H1 (cell line): Measurements from ENCODE around the gene ITPR1. TPM values are rescaled to one million over a fixed set of nuclear protein-coding genes. Genes with fewer than 3 reads are reported as not detected.

Source experiments
- CTCF ChIA-PET: fragments of 300-600 bp; sonication (Branson Sonifier 250); formaldehyde crosslinking; loops from one replicate; lab custom pipeline; 2021; ENCODE audit not compliant: partially characterized antibody; lab: Charles Lee
- POLR2A ChIA-PET: fragments of 300-600 bp; sonication (Branson Sonifier 250); formaldehyde crosslinking; loops from one replicate; lab custom pipeline; 2021; ENCODE audit warnings: inconsistent platforms; ENCODE audit not compliant: partially characterized antibody; lab: Charles Lee
- DNase-seq, 2 experiments: peaks; one replicate each; pipeline versions ENCODE4 v3.0.0 to v3.0.0-alpha.2; 2010 to 2022; ENCODE audit warnings: low spot score in 2 of 2, low read depth in 1 of 2, mixed read lengths in 1 of 2
- FAIRE-seq: peaks from 2 replicates; lab custom pipeline; 2011; peaks lifted over from hg19 to GRCh38; lab: Jason Lieb, UNC
- H2AFZ ChIP-seq: 2 replicates; pipeline ENCODE4 v1.8.1; 2012; ENCODE audit warnings: low read length, inconsistent platforms
- H2AK5ac ChIP-seq: 2 replicates; pipeline ENCODE4 v1.6.1; 2013; ENCODE audit warnings: low read depth, low read length
- H2BK120ac ChIP-seq: replicated peaks from 2 replicates; pipeline ENCODE3; 2013; ENCODE audit warnings: low read depth, low read length, inconsistent platforms
- H2BK12ac ChIP-seq: 2 replicates; pipeline ENCODE4 v1.6.1; 2013; ENCODE audit warnings: low read depth, low read length
- H2BK15ac ChIP-seq: 2 replicates; pipeline ENCODE4 v1.6.1; 2013; ENCODE audit warnings: low read length
- H2BK20ac ChIP-seq: 2 replicates; pipeline ENCODE4 v1.6.1; 2013; ENCODE audit warnings: low read length
- H2BK5ac ChIP-seq: 2 replicates; pipeline ENCODE4 v1.6.1; 2013; ENCODE audit warnings: low read depth, low read length
- H3K14ac ChIP-seq: 2 replicates; pipeline ENCODE4 v1.6.1; 2013; ENCODE audit warnings: inconsistent platforms; ENCODE audit not compliant: insufficient read length
- H3K18ac ChIP-seq: 2 replicates; pipeline ENCODE4 v1.6.1; 2013; ENCODE audit warnings: low read length; ENCODE audit errors: extremely low read depth
- H3K23ac ChIP-seq: 2 replicates; pipeline ENCODE4 v1.6.1; 2013; ENCODE audit warnings: inconsistent platforms; ENCODE audit not compliant: insufficient read length
- H3K23me2 ChIP-seq: 2 replicates; pipeline ENCODE4 v1.6.1; 2013; ENCODE audit warnings: low read depth, low read length
- H3K27ac ChIP-seq: 2 replicates; pipeline ENCODE4 v1.6.1; 2011; ENCODE audit warnings: low read depth, low read length, inconsistent platforms
- H3K27me3 ChIP-seq, 4 experiments: replicated peaks in 1 of 4; 1 replicate in 1 of 4; 2 replicates in 3 of 4; pipeline versions ENCODE4 v1.6.1 to v1.8.1; 2011 to 2013; ENCODE audit warnings: low read length in 3 of 4, mild to moderate bottlenecking in 3 of 4, inconsistent platforms in 2 of 4, mixed read lengths in 2 of 4, moderate library complexity in 1 of 4; ENCODE audit not compliant: control insufficient read depth in 3 of 4, insufficient read depth in 3 of 4; ENCODE audit errors: extremely low read depth in 1 of 4
- H3K36me3 ChIP-seq, 4 experiments: 2 replicates each; pipeline versions ENCODE4 v1.6.1 to v1.8.1; 2011 to 2013; ENCODE audit warnings: mild to moderate bottlenecking in 4 of 4, low read length in 3 of 4, moderate library complexity in 2 of 4, control low read depth in 1 of 4, inconsistent platforms in 1 of 4; ENCODE audit not compliant: insufficient read depth in 4 of 4, control insufficient read depth in 2 of 4
- H3K4ac ChIP-seq: replicated peaks from 2 replicates; pipeline ENCODE3; 2013; ENCODE audit warnings: low read length, low read depth, mixed read lengths, inconsistent platforms; ENCODE audit not compliant: insufficient read length
- H3K4me1 ChIP-seq, 4 experiments: replicated peaks in 1 of 4; 1 replicate in 1 of 4; 2 replicates in 3 of 4; pipeline versions ENCODE4 v1.6.1 to v1.8.1; 2011 to 2013; ENCODE audit warnings: low read length in 3 of 4, inconsistent platforms in 2 of 4, mixed read lengths in 1 of 4; ENCODE audit not compliant: insufficient read depth in 4 of 4, control insufficient read depth in 3 of 4
- H3K4me2 ChIP-seq, 2 experiments: 2 replicates each; pipeline versions ENCODE4 v1.6.1 to v1.8.1; 2011 to 2013; ENCODE audit warnings: low read depth in 2 of 2, low read length in 2 of 2, control low read depth in 1 of 2, inconsistent platforms in 1 of 2, mild to moderate bottlenecking in 1 of 2; ENCODE audit not compliant: insufficient read depth in 1 of 2
- H3K4me3 ChIP-seq, 4 experiments: fragments of 200-600, 300-600 bp in 1 of 4; sonication (generic), shearing (Covaris generic), sonication (Bioruptor Twin) in 1 of 4; 2 replicates each; pipeline versions ENCODE4 v1.5.1 to v1.8.1; 2011 to 2016; ENCODE audit warnings: low read length in 4 of 4, low read depth in 3 of 4, control low read depth in 2 of 4, inconsistent platforms in 2 of 4, mild to moderate bottlenecking in 2 of 4, mixed read lengths in 1 of 4, moderate library complexity in 1 of 4; ENCODE audit not compliant: insufficient read depth in 2 of 4; ENCODE audit errors: extremely low read depth in 1 of 4
- H3K56ac ChIP-seq: replicated peaks from 2 replicates; pipeline ENCODE3; 2013; ENCODE audit warnings: low read depth, mild to moderate bottlenecking, mixed read lengths, low read length, inconsistent platforms; ENCODE audit not compliant: insufficient read length
- H3K79me1 ChIP-seq: 2 replicates; pipeline ENCODE4 v1.6.1; 2013; ENCODE audit warnings: low read depth, low read length, control low read depth
- H3K79me2 ChIP-seq, 2 experiments: 2 replicates each; pipeline versions ENCODE4 v1.6.1 to v1.8.1; 2012 to 2013; ENCODE audit warnings: low read length in 2 of 2, mild to moderate bottlenecking in 2 of 2, inconsistent platforms in 1 of 2; ENCODE audit not compliant: insufficient read depth in 2 of 2, control insufficient read depth in 1 of 2
- H3K9ac ChIP-seq, 4 experiments: replicated peaks in 1 of 4; 1 replicate in 1 of 4; 2 replicates in 3 of 4; pipeline versions ENCODE4 v1.6.1 to v1.8.1; 2011 to 2013; ENCODE audit warnings: low read depth in 3 of 4, low read length in 3 of 4, control low read depth in 2 of 4, mild to moderate bottlenecking in 2 of 4, moderate library complexity in 2 of 4, inconsistent platforms in 1 of 4; ENCODE audit errors: extremely low read depth in 1 of 4
- H3K9me3 ChIP-seq, 2 experiments: 2 replicates each; pipeline versions ENCODE4 v1.6.1 to v1.8.1; 2012 to 2013; ENCODE audit warnings: mild to moderate bottlenecking in 2 of 2, moderate library complexity in 2 of 2, control low read depth in 1 of 2, inconsistent platforms in 1 of 2, low read depth in 1 of 2, low read length in 1 of 2, mixed read lengths in 1 of 2; ENCODE audit not compliant: insufficient read depth in 2 of 2
- H4K20me1 ChIP-seq, 2 experiments: replicated peaks in 1 of 2; 2 replicates each; pipeline versions ENCODE3 to v1.8.1; 2011 to 2013; ENCODE audit warnings: inconsistent platforms in 2 of 2, low read length in 2 of 2, mild to moderate bottlenecking in 1 of 2; ENCODE audit not compliant: insufficient read depth in 2 of 2, control insufficient read depth in 1 of 2
- H4K5ac ChIP-seq: 2 replicates; pipeline ENCODE4 v1.6.1; 2013; ENCODE audit warnings: low read length, low read depth, mixed read lengths, inconsistent platforms; ENCODE audit not compliant: insufficient read length
- H4K8ac ChIP-seq: 2 replicates; pipeline ENCODE4 v1.8.0; 2013; ENCODE audit warnings: mild to moderate bottlenecking, moderate library complexity, low read length, inconsistent platforms; ENCODE audit not compliant: insufficient read depth; ENCODE audit errors: extremely low read depth
- H4K91ac ChIP-seq: replicated peaks from 2 replicates; pipeline ENCODE3; 2013; ENCODE audit warnings: low read length, mixed read lengths, inconsistent platforms; ENCODE audit not compliant: insufficient read length
- CHD2 ChIP-seq: IDR thresholded peaks from 2 replicates; pipeline ENCODE4 v1.6.1; 2012; ENCODE audit warnings: low read length, improper control_type of control experiment
- CTBP2 ChIP-seq: IDR thresholded peaks from 2 replicates; pipeline ENCODE4 v1.7.0; 2011; ENCODE audit warnings: borderline replicate concordance, mild to moderate bottlenecking, moderate library complexity, mixed read lengths, low read length; ENCODE audit not compliant: insufficient read depth, insufficient read length
- KDM5A ChIP-seq: fragments of 200-600 bp; IDR thresholded peaks from 2 replicates; pipeline ENCODE4 v1.7.1; 2012; ENCODE audit warnings: mild to moderate bottlenecking, low read length, inconsistent platforms, mixed read lengths
- POLR2A ChIP-seq, 2 experiments: IDR thresholded peaks; 1 replicate in 1 of 2; 2 replicates in 1 of 2; pipeline ENCODE4 v1.6.1; 2011; ENCODE audit warnings: low read depth in 2 of 2, low read length in 2 of 2, mild to moderate bottlenecking in 2 of 2; ENCODE audit errors: control extremely low read depth in 1 of 2
- TCF12 ChIP-seq: IDR thresholded peaks from 2 replicates; pipeline ENCODE4 v1.6.1; 2011; ENCODE audit warnings: low read depth, mild to moderate bottlenecking, low read length
- WGBS, 2 experiments: shearing (Covaris generic) in 1 of 2; methylation state at CpG; one replicate each; pipeline versions ENCODE4 v1.1.6 to v1.1.7; 2013 to 2015; ENCODE audit warnings: low lambda C conversion rate in 2 of 2, mixed read lengths in 2 of 2, inconsistent platforms in 1 of 2, low coverage in 1 of 2, missing lambda C conversion rate in 1 of 2; ENCODE audit not compliant: insufficient replicate concordance in 2 of 2, insufficient coverage in 1 of 2, insufficient read length in 1 of 2; ENCODE audit errors: extremely low coverage in 1 of 2, missing lambda C conversion rate in 1 of 2; 5-methylcytosine and 5-hydroxymethylcytosine counted together
- polyA plus RNA-seq, 7 experiments: library from polyadenylated mRNA; depleted of rRNA in 3 of 7; stranded (reverse) in 5 of 7; unstranded in 2 of 7; fragments of >200 nt in 5 of 7; fragments of 200-250 nt in 2 of 7; gene quantifications; 1 replicate in 5 of 7; 2 replicates in 1 of 7; 4 replicates in 1 of 7; pipeline versions ENCODE4 v1.2.1 to v1.2.3, GENCODE V29; 2011 to 2013; ENCODE audit warnings: missing spikeins in 2 of 7, mixed read lengths in 2 of 7
- total RNA-seq: library from RNA; stranded (reverse); fragmentation: NEBNext Ultra II Directional; extraction: Animal tissue kit (Norgen Biotek cat#: 25700); gene quantifications from 2 replicates; pipeline ENCODE4 v1.2.1, GENCODE V29; 2021
- TF ChIP-seq, protein P1 (sequence below): IDR thresholded peaks from 2 replicates; pipeline ENCODE4 v1.6.1; 2012; ENCODE audit warnings: low read length, inconsistent platforms

The ITPR1 gene
- total and polyA plus RNA-seq, 2 of the 8 experiments (the other 6 are each of a cell fraction or from before 2014, with no cell fraction given), result 2.5 to 16.3 TPM

DNA sequence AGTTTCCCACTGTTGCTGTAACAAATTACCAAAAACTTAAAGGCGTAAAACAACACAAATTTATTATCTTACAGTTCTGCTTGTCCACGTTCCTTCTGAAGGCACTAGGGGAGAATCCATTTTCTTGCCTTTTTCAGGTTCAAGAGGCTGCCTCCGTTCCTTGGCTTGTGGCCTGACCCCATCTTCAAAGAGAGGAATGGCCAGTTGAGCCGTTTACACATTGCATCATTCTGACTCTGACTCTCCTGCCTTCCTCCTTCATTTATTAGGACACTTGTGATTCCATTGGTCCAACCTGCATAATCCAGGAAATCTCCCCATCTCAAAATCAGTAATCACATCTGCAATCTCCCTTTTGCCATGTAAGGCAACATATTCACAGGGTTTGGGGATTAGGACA, 363.4 kb downstream of the ITPR1 start:
- H2BK120ac ChIP-seq, result no peak overlapping the region
- H3K27ac ChIP-seq, result no peak overlapping the region
- H2BK12ac ChIP-seq, result no peak overlapping the region
- no peaks in the 10 kb centered on the region for H3K79me2 ChIP-seq
- no peak overlapping the region for H2BK5ac ChIP-seq
- POLR2A ChIA-PET, result no interaction called here
- no peak overlapping the region for H3K4ac ChIP-seq
- no peak overlapping the region for H3K4me2 ChIP-seq
- no peak overlapping the region for H3K4me3 ChIP-seq
- FAIRE-seq (no peak), DNase-seq (no peak)
- H3K14ac ChIP-seq, result no peak overlapping the region
- H4K8ac ChIP-seq, result no peak overlapping the region
- CTCF ChIA-PET, result no interaction called here
- no peaks in the 10 kb centered on the region for H3K36me3 ChIP-seq
- H3K23me2 ChIP-seq, result no peaks in the 10 kb centered on the region
- H2AFZ ChIP-seq, result no peak overlapping the region
- no peak overlapping the region for H3K23ac ChIP-seq
- no peaks in the 10 kb centered on the region for H4K20me1 ChIP-seq
- no peak overlapping the region for H2BK20ac ChIP-seq
- no peak overlapping the region for H2AK5ac ChIP-seq
- H3K4me1 ChIP-seq, result no peaks in the 10 kb centered on the region
- H4K91ac ChIP-seq, result no peak overlapping the region
- TF ChIP-seq POLR2A (IDR thresholded peaks at IDR 0.05; ENCODE audit: control extremely low read depth in 1 of 2, low read depth in 2 of 2, low read length in 2 of 2) (no peak), CHD2 (no peak), CTBP2 (no peak), TCF12 (no peak), KDM5A (no peak)
- TF ChIP-seq, protein P1, sequence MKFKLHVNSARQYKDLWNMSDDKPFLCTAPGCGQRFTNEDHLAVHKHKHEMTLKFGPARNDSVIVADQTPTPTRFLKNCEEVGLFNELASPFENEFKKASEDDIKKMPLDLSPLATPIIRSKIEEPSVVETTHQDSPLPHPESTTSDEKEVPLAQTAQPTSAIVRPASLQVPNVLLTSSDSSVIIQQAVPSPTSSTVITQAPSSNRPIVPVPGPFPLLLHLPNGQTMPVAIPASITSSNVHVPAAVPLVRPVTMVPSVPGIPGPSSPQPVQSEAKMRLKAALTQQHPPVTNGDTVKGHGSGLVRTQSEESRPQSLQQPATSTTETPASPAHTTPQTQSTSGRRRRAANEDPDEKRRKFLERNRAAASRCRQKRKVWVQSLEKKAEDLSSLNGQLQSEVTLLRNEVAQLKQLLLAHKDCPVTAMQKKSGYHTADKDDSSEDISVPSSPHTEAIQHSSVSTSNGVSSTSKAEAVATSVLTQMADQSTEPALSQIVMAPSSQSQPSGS, result no peak
- H3K18ac ChIP-seq, result no peak overlapping the region
- 79% methylated on average over 4 of the region's 4 CpGs; no CpG with 5 or more reads in 1 of the 2 experiments for WGBS, 2 experiments
- no peaks in the 10 kb centered on the region for H3K27me3 ChIP-seq
- no peaks in the 10 kb centered on the region for H3K79me1 ChIP-seq
- no peak overlapping the region for H2BK15ac ChIP-seq
- H3K9ac ChIP-seq, result no peak overlapping the region
- H3K9me3 ChIP-seq, result 0 out of 4 replicates have a peak, but pooled peaks cover 0 to 2% of the 10 kb centered on the region in 2 experiments
- H3K56ac ChIP-seq, result no peak overlapping the region
- H4K5ac ChIP-seq, result no peak overlapping the region
